Measurements from ENCODE around the gene MEGF11. TPM values are rescaled to one million over a fixed set of nuclear protein-coding genes. Genes with fewer than 3 reads are reported as not detected.
"Not testable (repeated sequence)": the region's sequence is repeated elsewhere in the genome, so short reads cannot be mapped to it uniquely, and the experiment has no call there.

The MEGF11 gene
- total RNA-seq, 1 experiment from 2014 or later: 2.3 TPM

DNA sequence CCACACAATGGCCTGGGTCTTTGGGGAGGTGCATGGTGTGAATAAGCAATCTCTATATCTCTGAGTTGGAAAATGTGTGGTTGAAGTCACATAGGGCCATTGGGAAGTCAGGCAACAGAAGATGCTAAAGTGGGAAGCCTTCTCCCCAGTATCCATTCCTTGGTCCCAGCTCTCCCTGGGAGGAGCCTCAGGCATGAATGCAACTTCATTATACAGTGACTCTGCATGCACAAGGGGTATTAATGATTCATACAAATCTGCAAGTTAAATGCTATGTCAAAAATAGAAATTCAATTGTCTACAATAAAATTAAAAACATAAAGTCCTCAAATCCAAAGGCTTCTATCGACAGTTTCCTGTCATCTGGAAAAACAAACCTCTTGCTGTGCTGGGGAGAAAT is 275.4 kb downstream of the MEGF11 start (continued):
- no peak for TF ChIP-seq YY1 (IDR thresholded peaks at IDR 0.05; ENCODE audit: extremely low read depth, insufficient replicate concordance, low read depth, low read length)
- TF ChIP-seq, protein P1, sequence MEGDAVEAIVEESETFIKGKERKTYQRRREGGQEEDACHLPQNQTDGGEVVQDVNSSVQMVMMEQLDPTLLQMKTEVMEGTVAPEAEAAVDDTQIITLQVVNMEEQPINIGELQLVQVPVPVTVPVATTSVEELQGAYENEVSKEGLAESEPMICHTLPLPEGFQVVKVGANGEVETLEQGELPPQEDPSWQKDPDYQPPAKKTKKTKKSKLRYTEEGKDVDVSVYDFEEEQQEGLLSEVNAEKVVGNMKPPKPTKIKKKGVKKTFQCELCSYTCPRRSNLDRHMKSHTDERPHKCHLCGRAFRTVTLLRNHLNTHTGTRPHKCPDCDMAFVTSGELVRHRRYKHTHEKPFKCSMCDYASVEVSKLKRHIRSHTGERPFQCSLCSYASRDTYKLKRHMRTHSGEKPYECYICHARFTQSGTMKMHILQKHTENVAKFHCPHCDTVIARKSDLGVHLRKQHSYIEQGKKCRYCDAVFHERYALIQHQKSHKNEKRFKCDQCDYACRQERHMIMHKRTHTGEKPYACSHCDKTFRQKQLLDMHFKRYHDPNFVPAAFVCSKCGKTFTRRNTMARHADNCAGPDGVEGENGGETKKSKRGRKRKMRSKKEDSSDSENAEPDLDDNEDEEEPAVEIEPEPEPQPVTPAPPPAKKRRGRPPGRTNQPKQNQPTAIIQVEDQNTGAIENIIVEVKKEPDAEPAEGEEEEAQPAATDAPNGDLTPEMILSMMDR (IDR thresholded peaks at IDR 0.05 in 2 of 3, conservative IDR thresholded peaks at IDR 0.05 in 1 of 3; ENCODE audit: borderline replicate concordance in 1 of 3, insufficient read depth in 1 of 3, low read depth in 2 of 3, low read length in 2 of 3): no peak
- TF ChIP-seq ELF1 (IDR thresholded peaks at IDR 0.05; ENCODE audit: borderline replicate concordance, low read depth): no peak

DNA sequence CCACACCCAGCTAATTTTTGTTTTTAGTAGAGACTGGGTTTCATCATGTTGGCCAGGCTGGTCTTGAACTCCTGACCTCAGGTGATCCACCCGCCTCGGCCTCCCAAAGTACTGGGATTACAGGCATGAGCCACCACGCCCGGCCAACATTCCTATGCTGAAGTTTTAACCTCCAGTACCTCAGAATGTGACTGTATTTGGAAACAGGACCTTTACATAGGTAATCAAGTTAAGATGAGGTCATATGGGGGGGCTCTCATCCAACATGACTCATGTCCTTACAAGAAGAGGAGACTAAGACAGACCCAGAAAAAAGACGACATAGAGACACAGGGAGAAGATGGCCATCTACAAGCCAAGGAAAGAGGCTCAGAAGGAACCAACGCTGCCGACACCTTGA is 277.4 kb downstream of the MEGF11 start:
- H3K36me3 ChIP-seq (ENCODE audit: control insufficient read depth in 1 of 2, insufficient read depth in 2 of 2, low read length in 2 of 2); CTCF ChIA-PET; ATAC-seq; H4K20me1 ChIP-seq (ENCODE audit: insufficient read depth); H2AFZ ChIP-seq (ENCODE audit: low read depth, low read length, poor library complexity, severe bottlenecking); H3K9ac ChIP-seq (ENCODE audit: low read length); DNase-seq (ENCODE audit: low read depth, low spot score); H3K79me2 ChIP-seq (ENCODE audit: insufficient read depth, low read length); RAD21 ChIA-PET (ENCODE audit: low non-redundant PET in 1 of 2, low total read pairs in 2 of 2, uncharacterized antibody in 2 of 2, unreplicated experiment in 2 of 2); BruUV-seq (replicated peaks); H3K9me2 ChIP-seq (ENCODE audit: insufficient read depth); intact Hi-C loops (cut with micrococcal nuclease); H3K27ac ChIP-seq (ENCODE audit: low read depth, low read length); H3K27me3 ChIP-seq (ENCODE audit: insufficient read depth, low read length); H3K9me3 ChIP-seq (ENCODE audit: control insufficient read depth in 1 of 2, insufficient read depth in 1 of 2, low read depth in 1 of 2, low read length in 2 of 2); H3K4me2 ChIP-seq (ENCODE audit: low read length); POLR2A ChIA-PET; H3K4me3 ChIP-seq (replicated peaks in 1 of 2; ENCODE audit: low read depth in 1 of 2, low read length in 2 of 2): not testable (repeated sequence)
- peaks cover 0 to 12% of the 10 kb centered on the region in 2 experiments; a peak in 2 of 4 replicates for H3K4me1 ChIP-seq (ENCODE audit: control insufficient read depth in 1 of 2, insufficient read depth in 2 of 2, low read length in 2 of 2)

DNA sequence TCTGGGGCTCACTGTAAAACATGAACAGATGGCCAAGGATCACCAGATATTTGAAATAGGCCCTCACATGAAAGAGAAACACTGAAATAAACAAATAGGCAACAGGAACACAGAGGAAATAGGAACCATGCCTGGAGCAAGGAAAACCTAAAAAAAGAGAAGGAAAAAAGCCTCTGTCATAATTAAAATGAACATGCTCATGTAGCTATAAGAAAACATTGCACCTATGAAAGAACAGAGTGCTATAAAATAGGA is 281.9 kb downstream of the MEGF11 start:
- Histone ChIP-seq H3K36me3 (ENCODE audit: control insufficient read depth in 1 of 2, insufficient read depth in 2 of 2, low read length in 2 of 2) (no peaks in the 10 kb centered on the region), H2AFZ (ENCODE audit: low read depth, low read length, poor library complexity, severe bottlenecking) (no peak overlapping the region), H3K9me2 (ENCODE audit: insufficient read depth) (no peaks in the 10 kb centered on the region), H3K4me1 (ENCODE audit: control insufficient read depth in 1 of 2, insufficient read depth in 2 of 2, low read length in 2 of 2) (peaks cover 0 to 5% of the 10 kb centered on the region in 2 experiments; a peak in 1 of 4 replicates), H3K9ac (ENCODE audit: low read length) (no peak overlapping the region), H3K4me2 (ENCODE audit: low read length) (no peak overlapping the region), H3K27me3 (ENCODE audit: insufficient read depth, low read length) (no peaks in the 10 kb centered on the region), H3K4me3 (replicated peaks in 1 of 2; ENCODE audit: low read depth in 1 of 2, low read length in 2 of 2) (no peak overlapping the region), H3K9me3 (ENCODE audit: control insufficient read depth in 1 of 2, insufficient read depth in 1 of 2, low read depth in 1 of 2, low read length in 2 of 2) (no peaks in the 10 kb centered on the region), H4K20me1 (ENCODE audit: insufficient read depth) (no peaks in the 10 kb centered on the region), H3K79me2 (ENCODE audit: insufficient read depth, low read length) (no peaks in the 10 kb centered on the region), H3K27ac (ENCODE audit: low read depth, low read length) (no peak overlapping the region)
- ATAC-seq (no peak), DNase-seq (ENCODE audit: low read depth, low spot score) (no peak)
- no peak for TF ChIP-seq ZFX (IDR thresholded peaks at IDR 0.05)
- POLR2A ChIA-PET: no interaction called here
- CTCF ChIA-PET: no interaction called here
- RAD21 ChIA-PET (ENCODE audit: low non-redundant PET in 1 of 2, low total read pairs in 2 of 2, uncharacterized antibody in 2 of 2, unreplicated experiment in 2 of 2): no interaction called here
- intact Hi-C loops (cut with micrococcal nuclease): no loop called here
- BruUV-seq (replicated peaks): no TSS peak
